PC-3 (cell line): Measurements from ENCODE around the gene ISOC1. TPM values are rescaled to one million over a fixed set of nuclear protein-coding genes. Genes with fewer than 3 reads are reported as not detected.

ENCODE experiments used
- ATAC-seq: fragments of 200-7000 bp; cut with Tn5 transposase; 2 replicates; pipeline ENCODE4 v1.9.1; 2020; ENCODE audit warnings: mild to moderate bottlenecking, moderate library complexity
- BruUV-seq: library from RNA; stranded (reverse); fragments of 400-500 nt; replicated peaks from 2 replicates; lab custom pipeline; 2021; lab: Mats Ljungman, UMichigan
- CTCF ChIA-PET: fragments of 300-600 bp; sonication (Branson Sonifier 250); formaldehyde crosslinking; loops from one replicate; lab custom pipeline; 2022; ENCODE audit warnings: antibody characterized with exemption; lab: Charles Lee
- POLR2A ChIA-PET: fragments of 300-600 bp; sonication (Branson Sonifier 250); formaldehyde crosslinking; loops from one replicate; lab custom pipeline; 2022; ENCODE audit warnings: antibody characterized with exemption; ENCODE audit not compliant: unreplicated experiment; lab: Charles Lee
- DNase-seq: peaks from one replicate; pipeline ENCODE4 v3.0.0-alpha.2; 2015
- H2AFZ ChIP-seq: fragments of 300-600 bp; sonication (generic); 2 replicates; pipeline ENCODE4 v1.6.0; 2016; ENCODE audit warnings: antibody characterized with exemption, low read length
- H3F3A ChIP-seq: fragments of 300-600 bp; sonication (generic); one replicate; pipeline ENCODE4 v1.6.0; 2017; ENCODE audit warnings: antibody characterized with exemption, low read length, control low read depth, mild to moderate bottlenecking; ENCODE audit not compliant: unreplicated experiment
- H3K27ac ChIP-seq: fragments of 300-600 bp; sonication (generic); 2 replicates; pipeline ENCODE4 v1.5.1; 2016; ENCODE audit warnings: mild to moderate bottlenecking, low read length
- H3K27me3 ChIP-seq: fragments of 300-600 bp; sonication (generic); 2 replicates; pipeline ENCODE4 v1.6.1; 2016; ENCODE audit warnings: low read length, mixed read lengths
- H3K36me3 ChIP-seq: fragments of 300-600 bp; sonication (generic); 2 replicates; pipeline ENCODE4 v1.6.1; 2016; ENCODE audit warnings: low read depth, mixed run types, low read length, mixed read lengths
- H3K4me1 ChIP-seq: fragments of 300-600 bp; sonication (generic); 2 replicates; pipeline ENCODE4 v1.5.1; 2016; ENCODE audit warnings: low read length; ENCODE audit not compliant: insufficient read depth
- H3K4me2 ChIP-seq: fragments of 300-600 bp; sonication (generic); 2 replicates; pipeline ENCODE4 v1.6.0; 2016; ENCODE audit warnings: low read length
- H3K4me3 ChIP-seq: fragments of 300-600 bp; sonication (generic); 2 replicates; pipeline ENCODE4 v1.5.1; 2016; ENCODE audit warnings: mild to moderate bottlenecking, low read length, mixed read lengths
- H3K79me2 ChIP-seq: fragments of 300-600 bp; sonication (generic); 2 replicates; pipeline ENCODE4 v1.6.1; 2017; ENCODE audit warnings: low read length, mixed read lengths
- H3K9ac ChIP-seq: fragments of 300-600 bp; sonication (generic); 2 replicates; pipeline ENCODE4 v1.6.0; 2016; ENCODE audit warnings: mild to moderate bottlenecking, low read length
- H3K9me2 ChIP-seq: fragments of 300-600 bp; sonication (generic); replicated peaks from 2 replicates; pipeline ENCODE4 v1.6.1; 2016; ENCODE audit warnings: mixed run types, low read length, mixed read lengths
- H3K9me3 ChIP-seq: fragments of 300-600 bp; sonication (generic); 2 replicates; pipeline ENCODE4 v1.6.1; 2016; ENCODE audit warnings: low read length, mixed read lengths
- H4K20me1 ChIP-seq: fragments of 300-600 bp; sonication (generic); 2 replicates; pipeline ENCODE4 v1.6.1; 2016; ENCODE audit warnings: low read length, mixed read lengths
- EZH2 ChIP-seq: fragments of 300-600 bp; sonication (generic); IDR thresholded peaks from one replicate; pipeline ENCODE4 v1.6.1; 2017; ENCODE audit warnings: antibody characterized with exemption, mild to moderate bottlenecking, low read length; ENCODE audit not compliant: unreplicated experiment
- EZH2phosphoT487 ChIP-seq: fragments of 300-600 bp; sonication (generic); IDR thresholded peaks from 2 replicates; pipeline ENCODE4 v1.6.1; 2018; ENCODE audit warnings: mild to moderate bottlenecking, antibody characterized with exemption, low read length, borderline replicate concordance
- intact Hi-C: fragments of 100-400 bp; cut with micrococcal nuclease; formaldehyde crosslinking; loops from 2 replicates; pipeline ENCODE4 v1.9.0; 2023
- total RNA-seq: library from RNA; depleted of rRNA; stranded (reverse); fragments of >200 nt; gene quantifications from 2 replicates; pipeline ENCODE4 v1.2.3, GENCODE V29; 2014
- TF ChIP-seq, protein P1 (sequence below): fragments of 300-600 bp; sonication (generic); conservative IDR thresholded peaks from 2 replicates; pipeline ENCODE4 v1.5.1; 2017; ENCODE audit warnings: antibody characterized with exemption, low read depth, mild to moderate bottlenecking, low read length

ISOC1 gene
- total RNA-seq, 1 experiment from 2014 or later, result 27.3 TPM

DNA sequence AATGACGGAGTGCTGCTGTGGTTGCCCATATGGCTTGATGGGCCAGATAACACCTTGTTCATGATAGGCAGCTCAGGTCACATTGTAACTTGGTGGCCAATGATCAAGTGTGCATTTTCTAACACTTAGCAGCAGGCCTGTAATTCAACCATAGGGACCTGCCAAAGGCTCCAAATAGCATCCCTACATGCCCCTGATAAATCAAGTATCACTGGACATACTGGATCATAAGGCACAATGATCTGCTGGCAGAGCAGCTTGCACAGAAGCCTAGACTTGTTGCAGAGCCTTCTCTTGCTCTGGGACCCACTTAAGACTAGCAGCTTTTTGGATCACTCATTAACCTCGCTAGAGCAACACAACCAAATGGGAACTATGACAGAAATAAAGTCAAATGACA lies 46.0 kb upstream of the ISOC1 start:
- Histone ChIP-seq H3K27ac (no peak overlapping the region), H4K20me1 (no peaks in the 10 kb centered on the region), H3K9me2 (no peaks in the 10 kb centered on the region), H3K27me3 (no peaks in the 10 kb centered on the region; the same call in 1 of the 2 replicates), H3K9me3 (peaks cover 5% of the 10 kb centered on the region), H3K4me2 (no peak overlapping the region), H3K9ac (no peak overlapping the region), H2AFZ (no peak overlapping the region), H3K4me1 (no peaks in the 10 kb centered on the region), H3K4me3 (no peak overlapping the region), H3K36me3 (no peaks in the 10 kb centered on the region), H3K79me2 (no peaks in the 10 kb centered on the region), H3F3A (no peaks in the 10 kb centered on the region)
- TF ChIP-seq EZH2 (no peak), EZH2phosphoT487 (no peak)
- TF ChIP-seq, protein P1, sequence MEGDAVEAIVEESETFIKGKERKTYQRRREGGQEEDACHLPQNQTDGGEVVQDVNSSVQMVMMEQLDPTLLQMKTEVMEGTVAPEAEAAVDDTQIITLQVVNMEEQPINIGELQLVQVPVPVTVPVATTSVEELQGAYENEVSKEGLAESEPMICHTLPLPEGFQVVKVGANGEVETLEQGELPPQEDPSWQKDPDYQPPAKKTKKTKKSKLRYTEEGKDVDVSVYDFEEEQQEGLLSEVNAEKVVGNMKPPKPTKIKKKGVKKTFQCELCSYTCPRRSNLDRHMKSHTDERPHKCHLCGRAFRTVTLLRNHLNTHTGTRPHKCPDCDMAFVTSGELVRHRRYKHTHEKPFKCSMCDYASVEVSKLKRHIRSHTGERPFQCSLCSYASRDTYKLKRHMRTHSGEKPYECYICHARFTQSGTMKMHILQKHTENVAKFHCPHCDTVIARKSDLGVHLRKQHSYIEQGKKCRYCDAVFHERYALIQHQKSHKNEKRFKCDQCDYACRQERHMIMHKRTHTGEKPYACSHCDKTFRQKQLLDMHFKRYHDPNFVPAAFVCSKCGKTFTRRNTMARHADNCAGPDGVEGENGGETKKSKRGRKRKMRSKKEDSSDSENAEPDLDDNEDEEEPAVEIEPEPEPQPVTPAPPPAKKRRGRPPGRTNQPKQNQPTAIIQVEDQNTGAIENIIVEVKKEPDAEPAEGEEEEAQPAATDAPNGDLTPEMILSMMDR, result no peak
- ChIA-PET CTCF (no interaction called here), POLR2A (no interaction called here)
- intact Hi-C loops, result no loop called here
- BruUV-seq, result no TSS peak
- ATAC-seq (no peak), DNase-seq (no peak)

DNA sequence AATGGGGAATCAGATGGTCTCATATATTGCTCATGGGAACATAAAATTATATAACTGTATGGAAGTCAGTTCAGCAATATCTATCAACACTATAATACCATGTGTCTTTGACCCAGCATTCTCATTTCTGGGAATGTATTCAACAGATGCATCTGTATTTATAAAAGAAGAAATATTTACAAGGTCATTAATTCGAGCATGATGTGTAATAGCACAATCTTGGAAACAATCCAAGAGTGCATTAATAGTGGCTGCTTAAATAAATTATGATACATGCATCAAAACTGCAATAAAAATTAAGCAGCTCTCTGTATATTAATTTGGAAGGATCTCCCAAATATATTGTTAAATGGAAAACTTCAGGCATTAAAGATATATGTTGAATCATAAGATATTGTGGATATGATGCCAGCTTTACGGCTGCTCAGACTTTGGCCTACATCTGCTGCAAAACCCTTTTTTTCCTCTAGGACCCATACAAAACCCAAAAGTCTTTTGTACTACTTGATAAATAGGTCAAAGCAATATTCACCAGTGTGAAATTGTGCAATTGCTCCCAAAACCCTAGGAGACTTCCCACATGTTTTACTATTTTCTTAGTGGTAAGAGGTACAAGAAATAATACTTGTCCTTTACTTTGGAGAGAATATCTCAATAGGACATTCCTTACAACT lies 45.3 kb upstream of the ISOC1 start:
- Histone ChIP-seq H3K36me3 (no peaks in the 10 kb centered on the region), H3K79me2 (no peaks in the 10 kb centered on the region), H3K9me3 (peaks cover 5% of the 10 kb centered on the region), H2AFZ (no peak overlapping the region), H3K9ac (no peak overlapping the region), H4K20me1 (no peaks in the 10 kb centered on the region), H3K4me2 (no peak overlapping the region), H3K4me1 (no peaks in the 10 kb centered on the region), H3K27ac (no peak overlapping the region), H3K4me3 (no peak overlapping the region), H3F3A (no peaks in the 10 kb centered on the region), H3K9me2 (no peaks in the 10 kb centered on the region), H3K27me3 (no peaks in the 10 kb centered on the region; the same call in 1 of the 2 replicates)
- ATAC-seq (peak; percentile 15; the same call in 1 of the 2 replicates), DNase-seq (no peak)
- no TSS peak for BruUV-seq
- intact Hi-C loops, result no loop called here
- TF ChIP-seq, protein P1, result no peak
- ChIA-PET CTCF (no interaction called here), POLR2A (no interaction called here)

DNA sequence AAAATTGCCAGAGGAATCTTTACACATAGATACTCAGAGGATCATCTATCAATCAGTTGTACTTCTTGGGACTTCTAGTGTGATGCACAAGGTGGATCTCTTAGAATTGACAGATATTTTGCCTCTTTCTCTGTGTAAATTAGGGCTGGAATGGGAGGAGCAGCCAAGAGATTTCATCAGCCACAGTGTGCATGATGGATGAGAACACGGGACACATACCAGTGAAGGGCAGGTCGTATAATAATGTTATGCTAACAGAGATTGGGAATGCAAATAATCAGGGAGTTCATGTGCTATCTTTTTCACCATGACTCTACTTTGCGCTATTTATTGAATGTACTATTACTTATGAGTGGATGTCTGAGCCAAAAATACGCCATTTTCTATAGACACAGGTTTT lies 43.3 kb upstream of the ISOC1 start:
- Histone ChIP-seq H3K27me3 (no peaks in the 10 kb centered on the region; the same call in 1 of the 2 replicates), H3K4me1 (no peaks in the 10 kb centered on the region), H2AFZ (no peak overlapping the region), H3K9ac (no peak overlapping the region), H3K4me2 (no peak overlapping the region), H3K9me2 (no peaks in the 10 kb centered on the region), H4K20me1 (no peaks in the 10 kb centered on the region), H3K79me2 (no peaks in the 10 kb centered on the region), H3K4me3 (no peak overlapping the region), H3F3A (no peaks in the 10 kb centered on the region), H3K9me3 (no peaks in the 10 kb centered on the region), H3K36me3 (no peaks in the 10 kb centered on the region), H3K27ac (no peak overlapping the region)
- TF ChIP-seq, protein P1, result no peak
- TF ChIP-seq EZH2 (no peak), EZH2phosphoT487 (no peak)
- BruUV-seq, result no TSS peak
- ChIA-PET CTCF (interaction anchor here (0.6 kb wide), 1 partner anchor 9 kb away, joined by 3 read pairs; no protein-coding TSS in a partner anchor), POLR2A (no interaction called here)
- DNase-seq (no peak), ATAC-seq (no peak)
- intact Hi-C loops, result no loop called here
